HG02571 (cell line): ENCODE results near the gene SNRPB2.

Source experiments
- ATAC-seq: cut with Tn5 transposase; IDR thresholded peaks from one replicate; pipeline ENCODE4 v1.9.1; 2021; ENCODE audit warnings: mild to moderate bottlenecking, moderate library complexity; ENCODE audit not compliant: unreplicated experiment

The SNRPB2 gene

GRCh38 chr20:16729080-16729479 lies 746 bp upstream of the SNRPB2 start:
- no peak for ATAC-seq

DNA sequence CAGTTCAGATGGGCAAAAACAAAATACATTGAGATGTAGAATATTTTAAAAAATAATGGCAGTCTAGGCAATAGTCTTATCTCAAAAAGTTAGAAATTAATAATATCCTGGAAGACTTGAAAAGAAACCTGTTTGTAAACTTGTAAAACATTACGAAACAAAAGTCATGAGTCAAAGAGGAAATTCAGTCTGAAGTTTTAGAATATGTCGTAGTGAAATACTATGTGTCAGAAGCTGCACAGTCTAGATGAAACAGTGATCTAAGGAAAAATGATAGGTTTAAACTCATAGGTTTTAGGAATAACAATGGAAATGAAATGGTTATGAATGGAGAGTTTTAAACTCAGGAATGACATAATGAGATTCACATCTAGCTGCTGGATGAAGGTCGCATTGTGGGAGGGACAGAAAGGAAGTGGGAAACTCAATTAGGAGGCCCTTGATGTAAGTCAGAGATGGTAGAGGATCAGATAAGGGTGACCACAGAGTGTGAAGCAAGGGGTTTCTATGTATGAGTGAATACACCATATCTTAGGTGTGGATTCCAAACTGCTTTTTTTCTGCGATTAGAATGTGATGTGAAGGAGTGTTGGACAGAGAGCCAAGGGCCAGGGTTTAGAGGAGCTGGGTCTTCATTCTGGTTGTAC lies 2.8 kb downstream of the SNRPB2 start:
- ATAC-seq, result no peak

DNA sequence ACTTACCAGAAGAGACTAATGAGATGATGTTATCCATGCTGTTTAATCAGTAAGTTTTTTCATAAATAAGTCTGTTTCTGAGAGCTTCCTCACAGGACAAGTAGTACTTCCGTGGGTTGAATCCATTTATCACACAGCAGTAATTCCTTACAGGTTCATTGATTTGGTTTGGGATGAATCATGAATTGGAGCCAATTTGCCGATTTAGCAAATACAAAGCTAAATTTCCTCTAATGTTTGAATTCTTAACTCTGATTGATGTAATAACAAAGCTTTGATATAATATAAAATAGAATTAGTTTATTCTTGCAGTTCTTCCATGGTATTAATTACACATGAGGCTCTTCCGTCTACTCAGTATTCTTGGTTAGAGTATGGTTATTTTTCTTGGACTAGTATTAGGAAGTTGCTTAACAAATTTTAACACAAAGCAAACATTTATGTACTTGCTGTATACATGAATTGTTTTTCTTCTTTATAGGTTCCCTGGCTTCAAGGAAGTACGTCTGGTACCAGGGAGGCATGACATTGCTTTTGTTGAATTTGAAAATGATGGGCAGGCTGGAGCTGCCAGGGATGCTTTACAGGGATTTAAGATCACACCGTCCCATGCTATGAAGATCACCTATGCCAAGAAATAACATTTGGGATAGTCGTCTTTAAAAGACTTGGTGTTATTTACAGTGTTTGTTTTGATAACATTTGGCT lies 10.7 kb downstream of the SNRPB2 start:
- no peak for ATAC-seq

- no peak for ATAC-seq
Observed at GRCh38 chr20:16744178-16744807, 14.5 kb downstream of the SNRPB2 start.

DNA sequence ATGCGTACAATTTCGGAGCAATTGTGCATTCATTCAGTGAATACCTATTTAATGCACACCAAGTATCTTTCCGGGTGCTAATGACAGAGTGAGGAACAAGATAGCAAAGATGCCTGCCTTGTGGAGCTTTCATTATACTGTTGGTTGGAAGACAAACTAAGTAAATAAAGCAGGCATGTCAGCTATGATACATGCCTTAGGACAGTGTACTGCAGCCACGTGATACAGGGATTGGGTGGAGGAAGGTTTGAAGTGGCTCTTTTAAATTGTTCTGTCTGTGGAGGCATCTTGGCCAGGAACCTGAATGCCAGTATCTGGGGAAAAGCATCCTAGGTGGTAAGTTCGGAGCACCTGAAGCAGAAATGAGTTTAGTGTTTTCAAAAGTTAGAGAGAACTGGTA lies 15.4 kb downstream of the SNRPB2 start:
- ATAC-seq, result no peak

- no peak for ATAC-seq
Observed at GRCh38 chr20:16747291-16747811, 17.5 kb downstream of the SNRPB2 start.

DNA sequence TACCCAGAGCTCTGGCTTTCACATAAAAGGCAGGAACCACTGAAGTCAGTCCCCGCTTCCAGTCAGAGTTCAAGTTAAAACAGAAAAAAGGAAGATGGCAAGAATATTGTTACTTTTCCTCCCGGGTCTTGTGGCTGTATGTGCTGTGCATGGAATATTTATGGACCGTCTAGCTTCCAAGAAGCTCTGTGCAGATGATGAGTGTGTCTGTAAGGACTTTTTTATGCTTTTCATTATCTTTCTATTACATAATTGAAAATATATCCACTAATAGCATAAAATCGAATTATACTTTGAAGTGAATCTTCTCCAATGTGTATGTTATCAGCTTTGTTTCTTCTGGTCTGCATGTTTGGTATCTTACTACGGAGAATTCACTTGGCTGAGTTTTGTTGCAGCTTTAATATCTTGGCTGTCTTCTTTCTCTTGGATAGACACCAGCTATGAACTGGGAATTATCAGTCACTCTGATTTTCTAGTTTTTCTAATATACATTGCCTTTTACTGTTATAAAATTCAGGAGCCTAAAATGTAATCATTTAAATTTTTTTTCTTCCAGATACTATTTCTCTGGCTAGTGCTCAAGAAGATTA lies 18.6 kb downstream of the SNRPB2 start, which contains the start of gene OTOR:
Gene OTOR, plus strand, starts transcription at position 51 of the 593 bp plus-strand sequence. Its CDS starts 44 bp downstream, at position 95.
- ATAC-seq, result no peak

GRCh38 chr20:16749573-16749972 lies 19.7 kb downstream of the SNRPB2 start:
- no peak for ATAC-seq

GRCh38 chr20:16752082-16752481 lies 22.3 kb downstream of the SNRPB2 start:
- ATAC-seq, result no peak

DNA sequence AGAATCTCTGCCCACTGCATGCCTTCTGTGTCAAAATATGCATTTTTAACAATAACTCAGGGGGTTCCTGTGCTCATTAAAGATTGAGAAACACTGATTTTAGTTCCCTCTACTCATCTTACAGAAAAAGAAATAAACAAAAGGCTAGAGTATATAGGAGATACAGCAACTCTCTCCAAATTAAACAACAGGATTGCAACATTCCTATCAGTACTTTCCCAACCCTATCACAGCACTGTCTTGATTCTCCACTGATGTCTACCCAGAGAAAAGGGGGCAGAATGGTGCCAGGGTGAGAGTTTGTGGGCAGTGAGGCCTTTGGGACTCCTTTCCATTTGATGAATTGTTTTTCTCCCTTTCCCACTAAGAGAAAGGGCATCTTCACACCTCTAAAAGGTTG lies 23.1 kb downstream of the SNRPB2 start:
- ATAC-seq, result no peak

DNA sequence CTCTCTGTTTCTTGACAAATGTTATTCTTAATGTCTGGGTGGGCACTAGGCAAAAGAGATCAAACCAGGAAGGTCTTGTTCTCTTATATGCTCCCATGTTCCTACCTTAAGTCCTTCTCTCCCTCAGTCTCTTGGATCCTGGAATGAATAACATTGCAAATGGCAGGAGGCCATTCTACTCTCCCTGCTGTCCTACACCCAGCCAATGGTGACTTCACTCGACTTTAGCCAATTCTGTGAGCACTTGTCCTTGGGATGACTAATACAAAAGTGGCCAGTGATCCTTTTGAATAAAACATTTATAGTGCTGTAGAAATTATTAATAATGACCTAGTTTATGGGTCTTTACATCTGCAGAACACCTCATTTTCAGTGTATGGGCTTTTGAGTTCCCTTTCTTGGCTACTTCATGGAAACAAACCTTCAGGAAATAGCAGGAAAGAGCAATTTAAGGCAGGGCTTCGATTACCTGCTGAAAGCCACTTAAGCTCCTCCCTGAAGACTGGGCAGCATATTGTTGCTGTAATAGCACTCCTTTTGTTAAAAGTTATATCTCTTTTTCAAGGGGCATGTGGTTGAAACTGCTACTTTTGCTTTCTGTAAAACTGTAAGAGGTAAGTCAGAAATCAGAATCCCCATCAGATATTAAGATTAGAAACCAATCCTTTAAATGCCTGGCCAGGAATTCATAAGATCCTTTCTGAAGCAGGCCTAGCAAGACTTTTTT lies 28.8 kb downstream of the SNRPB2 start:
- ATAC-seq, result no peak

DNA sequence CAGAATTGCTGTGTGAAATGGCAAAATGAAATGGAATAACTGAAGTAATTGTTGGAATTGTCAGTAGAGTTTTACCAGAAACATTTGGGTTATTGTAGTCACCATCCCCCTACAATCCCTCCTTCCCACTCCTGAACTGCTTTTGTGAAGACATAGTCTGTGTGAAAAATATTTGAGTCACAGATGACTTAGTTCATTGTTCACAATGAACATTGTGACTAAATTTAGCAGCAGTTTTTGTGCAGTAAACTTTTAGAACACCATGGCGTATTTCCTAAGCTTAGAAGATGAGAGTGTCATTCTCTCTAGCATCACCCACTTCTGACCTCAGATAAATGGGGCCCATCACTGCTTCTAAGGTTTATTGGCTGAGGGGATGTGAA lies 29.3 kb downstream of the SNRPB2 start:
- no peak for ATAC-seq

- ATAC-seq, result no peak
Observed at GRCh38 chr20:16760431-16761304, 30.8 kb downstream of the SNRPB2 start.

DNA sequence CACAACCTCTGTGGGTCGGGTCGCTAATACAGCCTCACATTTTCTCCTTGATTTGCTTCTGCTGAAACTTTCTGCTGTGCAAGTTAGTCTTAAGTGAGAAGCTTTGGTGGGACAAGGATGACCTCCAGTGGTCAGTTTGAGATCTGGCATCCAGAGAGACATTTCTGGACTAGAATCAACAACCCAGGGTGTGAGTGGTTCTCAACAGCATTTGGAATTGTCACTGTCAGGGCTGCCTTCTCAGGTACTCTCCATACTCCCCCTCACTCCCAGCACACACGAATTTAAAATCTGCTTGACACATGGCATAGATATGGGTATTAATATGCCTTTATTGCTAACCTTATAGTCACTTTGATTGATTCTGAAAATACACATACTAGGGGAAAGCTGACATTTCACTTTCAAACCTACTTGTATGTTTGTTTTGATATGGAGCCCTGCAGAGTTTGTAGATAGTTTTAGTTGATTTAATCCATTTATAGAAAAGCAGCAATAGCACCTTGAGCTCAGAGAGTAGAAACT lies 31.5 kb downstream of the SNRPB2 start:
- no peak for ATAC-seq

GRCh38 chr20:16764560-16764959 lies 34.7 kb downstream of the SNRPB2 start:
- ATAC-seq, result no peak

DNA sequence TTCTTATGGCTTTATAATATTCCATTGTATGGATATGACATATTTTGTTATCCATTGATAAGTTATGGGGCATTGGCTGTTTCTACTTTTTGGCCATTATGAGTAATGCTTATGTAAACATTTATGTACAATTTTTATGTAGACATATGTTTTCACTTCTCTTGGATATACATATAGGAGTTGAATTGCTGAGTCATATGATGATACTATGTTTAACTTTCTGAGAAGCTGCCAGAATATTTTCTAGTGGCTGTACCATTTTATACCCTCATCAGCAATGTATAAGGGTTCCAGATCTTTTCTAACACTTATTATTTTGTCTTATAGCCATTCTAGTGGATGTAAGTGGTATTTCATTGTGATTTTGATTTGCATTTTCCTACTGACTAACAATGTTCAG lies 41.4 kb downstream of the SNRPB2 start:
- no peak for ATAC-seq

- no peak for ATAC-seq
Observed at GRCh38 chr20:16775961-16776360, 46.1 kb downstream of the SNRPB2 start.

DNA sequence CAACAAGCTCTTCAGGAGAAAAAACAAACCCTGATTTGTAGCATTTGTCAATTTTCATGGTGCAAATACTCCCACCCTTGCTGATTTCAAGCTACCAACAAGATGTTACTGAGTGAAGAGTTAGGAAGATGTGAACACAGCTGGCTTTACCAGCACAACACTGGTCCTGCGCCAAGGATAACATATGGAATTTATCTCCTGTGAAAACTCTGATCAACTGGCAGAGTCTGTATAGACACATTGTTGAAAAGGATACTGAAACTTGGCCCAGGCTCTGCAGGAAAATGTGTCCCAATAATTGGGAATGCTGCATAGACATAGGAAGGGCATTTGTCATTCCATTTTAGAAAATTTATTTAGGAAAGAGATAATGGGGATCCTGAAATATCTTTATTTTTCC lies 47.3 kb downstream of the SNRPB2 start:
- no peak for ATAC-seq

DNA sequence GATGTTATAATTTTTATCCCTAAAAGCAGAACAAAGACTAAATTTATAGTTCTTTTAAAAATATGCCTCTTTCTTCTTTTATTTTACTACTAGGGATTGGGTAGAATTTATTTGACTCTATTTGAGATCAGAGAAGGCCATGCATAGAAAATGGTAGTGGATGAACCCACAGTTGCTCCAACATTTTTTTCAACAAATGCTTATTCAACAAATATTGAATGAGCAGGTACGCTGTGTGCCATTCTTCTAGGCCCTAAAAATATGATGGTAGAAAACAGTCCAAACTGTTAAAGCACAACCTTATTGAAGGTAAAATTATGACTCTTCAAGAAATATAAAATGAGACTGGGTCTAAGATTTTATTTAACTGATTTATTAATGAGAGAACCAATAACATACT lies 48.3 kb downstream of the SNRPB2 start:
- ATAC-seq, result no peak

DNA sequence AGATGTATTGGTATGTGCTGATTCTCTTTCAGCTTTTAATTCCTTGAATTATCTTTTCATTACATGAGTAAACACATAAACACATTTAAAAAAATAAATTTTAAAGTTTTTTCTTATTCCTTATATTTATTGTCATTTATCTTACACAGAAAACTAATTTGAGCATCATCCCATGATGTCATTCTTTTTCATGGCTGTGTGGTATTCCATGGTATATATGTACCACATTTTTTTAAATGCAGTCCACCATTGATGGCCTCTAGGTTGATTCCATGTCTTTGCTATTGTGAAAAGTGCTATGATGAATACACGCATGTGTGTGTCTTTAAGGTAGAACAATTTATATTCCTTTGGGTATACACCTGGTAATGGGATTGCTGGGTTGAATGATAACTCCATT lies 51.7 kb downstream of the SNRPB2 start:
- ATAC-seq, result no peak
